Measurements from ENCODE around the gene AMOTL2.

AMOTL2 gene

GRCh38 chr3:134366221-134366927, 7.9 kb downstream of the AMOTL2 start:
- DNase-seq (ENCODE audit: insufficient read length, low spot score) (no peak), FAIRE-seq (no peak)
- TF ChIP-seq CTCF (IDR thresholded peaks at IDR 0.05; ENCODE audit: insufficient read depth, missing control alignments), result no peak

GRCh38 chr3:134365766-134366065, 8.5 kb downstream of the AMOTL2 start:
- FAIRE-seq (no peak), DNase-seq (ENCODE audit: insufficient read length, low spot score) (no peak)
- no peak for TF ChIP-seq CTCF (IDR thresholded peaks at IDR 0.05; ENCODE audit: insufficient read depth, missing control alignments)

GRCh38 chr3:134364936-134365765, 9.1 kb downstream of the AMOTL2 start:
- no peak for TF ChIP-seq CTCF (IDR thresholded peaks at IDR 0.05; ENCODE audit: insufficient read depth, missing control alignments)
- no peak for DNase-seq (ENCODE audit: insufficient read length, low spot score)
- no peak for FAIRE-seq

GRCh38 chr3:134364061-134364935, 9.9 kb downstream of the AMOTL2 start:
- FAIRE-seq (no peak), DNase-seq (ENCODE audit: insufficient read length, low spot score) (peak; percentile 99)
- no peak for TF ChIP-seq CTCF (IDR thresholded peaks at IDR 0.05; ENCODE audit: insufficient read depth, missing control alignments)

GRCh38 chr3:134363381-134363755, 10.9 kb downstream of the AMOTL2 start:
- FAIRE-seq (no peak), DNase-seq (ENCODE audit: insufficient read length, low spot score) (no peak)
- TF ChIP-seq CTCF (IDR thresholded peaks at IDR 0.05; ENCODE audit: insufficient read depth, missing control alignments), result no peak

GRCh38 chr3:134362670-134363380, 11.4 kb downstream of the AMOTL2 start:
- FAIRE-seq (no peak), DNase-seq (ENCODE audit: insufficient read length, low spot score) (no peak)
- TF ChIP-seq CTCF (IDR thresholded peaks at IDR 0.05; ENCODE audit: insufficient read depth, missing control alignments), result no peak
